Subcutaneous abdominal adipose tissue (tissue), 5 donors: ENCODE data around the gene JOSD1.
A peak's percentile ranks its signal among the peaks of the same experiment; 100 is the strongest.

Experiments used
- H3K27ac ChIP-seq: one replicate; pipeline ENCODE4 v1.7.0; 2013; ENCODE audit warnings: low read depth, mild to moderate bottlenecking, inconsistent platforms, low read length, moderate library complexity
- H3K27me3 ChIP-seq, 5 donors: one replicate each; pipeline ENCODE4 v1.7.0; 2013; ENCODE audit warnings: low read length in 5 of 5, inconsistent platforms in 1 of 5; ENCODE audit not compliant: control insufficient read depth in 5 of 5, insufficient read depth in 4 of 5
- H3K36me3 ChIP-seq, 5 donors: one replicate each; pipeline ENCODE4 v1.7.0; 2013; ENCODE audit warnings: low read length in 5 of 5; ENCODE audit not compliant: control insufficient read depth in 5 of 5, insufficient read depth in 5 of 5
- H3K4me1 ChIP-seq, 5 donors: one replicate each; pipeline ENCODE4 v1.7.0; 2013; ENCODE audit warnings: low read length in 5 of 5, mild to moderate bottlenecking in 3 of 5, moderate library complexity in 1 of 5; ENCODE audit not compliant: control insufficient read depth in 5 of 5, insufficient read depth in 5 of 5
- H3K4me3 ChIP-seq, 5 donors: one replicate each; pipeline ENCODE4 v1.7.0; 2013; ENCODE audit warnings: low read length in 5 of 5, low read depth in 1 of 5
- H3K9ac ChIP-seq, 5 donors: one replicate each; pipeline ENCODE4 v1.7.0; 2013; ENCODE audit warnings: low read length in 5 of 5, mild to moderate bottlenecking in 4 of 5, moderate library complexity in 3 of 5
- H3K9me3 ChIP-seq, 5 donors: one replicate each; pipeline ENCODE4 v1.7.0; 2013; ENCODE audit warnings: low read length in 5 of 5; ENCODE audit not compliant: control insufficient read depth in 5 of 5
- donor health status: healthy.
- donor health status: healthy.
- donor health status: healthy.
- donor health status: healthy.
- donor health status: healthy.

The JOSD1 gene

GRCh38 chr22:38700789-38701628, at the start of gene JOSD1:
JOSD1 (minus strand) TSS chr22:38700943; CDS start chr22:38699987, 956 bp downstream.
- peak within 1 kb of the TSS; percentile 74 to 91 (median 87) for H3K9ac ChIP-seq
- H3K27me3 ChIP-seq, result no peaks in the 10 kb centered on the region
- peaks cover 10 to 60% (median 52%) of the 10 kb centered on the region in 5 donors for H3K4me1 ChIP-seq
- no peaks in the 10 kb centered on the region for H3K36me3 ChIP-seq
- H3K4me3 ChIP-seq, result peak within 1 kb of the TSS; percentile 74 to 87 (median 82)
- H3K9me3 ChIP-seq, result no peaks in the 10 kb centered on the region
- H3K27ac ChIP-seq, result peak within 1 kb of the TSS; percentile 88

- Histone ChIP-seq H3K4me1 (peaks cover 6 to 40% (median 37%) of the 10 kb centered on the region in 5 donors), H3K4me3 (no peak overlapping the region), H3K27me3 (no peaks in the 10 kb centered on the region), H3K9ac (no peak overlapping the region), H3K27ac (no peak overlapping the region), H3K9me3 (no peaks in the 10 kb centered on the region), H3K36me3 (peaks cover 2 to 76% (median 69%) of the 10 kb centered on the region in 5 donors)
Observed at GRCh38 chr22:38750104-38750503, 49.4 kb upstream of the JOSD1 start.

DNA sequence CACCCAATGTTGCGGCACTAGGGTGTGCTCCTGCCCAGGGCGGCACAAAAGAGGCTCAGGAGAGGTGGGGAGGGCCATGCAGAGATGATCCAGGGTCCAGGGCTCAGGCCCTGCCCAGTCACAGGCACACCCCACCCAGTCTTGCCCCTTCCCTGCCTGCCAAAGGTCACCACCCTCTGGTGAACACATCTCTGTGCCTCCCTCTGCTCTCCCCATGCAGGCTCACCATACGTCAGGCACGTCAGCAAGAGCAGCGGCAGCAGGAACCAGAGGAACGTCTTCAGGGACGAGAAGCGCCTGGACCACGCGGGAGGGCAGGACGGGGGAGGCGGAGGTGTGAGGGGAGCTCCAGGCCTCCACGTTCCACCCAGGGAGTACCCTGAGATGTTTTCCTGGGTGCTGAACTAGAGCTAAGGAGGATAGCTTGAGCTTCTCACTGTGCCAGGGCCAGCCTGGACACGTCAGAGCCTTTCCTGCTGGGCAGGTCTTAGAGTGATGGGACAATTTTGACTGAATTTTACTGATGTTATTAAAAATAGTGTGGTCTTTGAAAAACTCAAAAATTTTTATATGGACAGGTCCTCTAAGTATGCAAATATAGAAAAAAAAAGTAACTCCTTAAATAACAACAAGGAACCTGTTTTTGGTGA, 47.9 kb upstream of the JOSD1 start:
- H3K27ac ChIP-seq, result no peak overlapping the region
- peaks cover under 1 to 26% (median 23%) of the 10 kb centered on the region in 5 donors for H3K4me1 ChIP-seq
- H3K9ac ChIP-seq, result no peak overlapping the region
- no peaks in the 10 kb centered on the region for H3K9me3 ChIP-seq
- no peak overlapping the region for H3K4me3 ChIP-seq
- peaks cover 2 to 90% (median 83%) of the 10 kb centered on the region in 5 donors for H3K36me3 ChIP-seq
- no peaks in the 10 kb centered on the region for H3K27me3 ChIP-seq

DNA sequence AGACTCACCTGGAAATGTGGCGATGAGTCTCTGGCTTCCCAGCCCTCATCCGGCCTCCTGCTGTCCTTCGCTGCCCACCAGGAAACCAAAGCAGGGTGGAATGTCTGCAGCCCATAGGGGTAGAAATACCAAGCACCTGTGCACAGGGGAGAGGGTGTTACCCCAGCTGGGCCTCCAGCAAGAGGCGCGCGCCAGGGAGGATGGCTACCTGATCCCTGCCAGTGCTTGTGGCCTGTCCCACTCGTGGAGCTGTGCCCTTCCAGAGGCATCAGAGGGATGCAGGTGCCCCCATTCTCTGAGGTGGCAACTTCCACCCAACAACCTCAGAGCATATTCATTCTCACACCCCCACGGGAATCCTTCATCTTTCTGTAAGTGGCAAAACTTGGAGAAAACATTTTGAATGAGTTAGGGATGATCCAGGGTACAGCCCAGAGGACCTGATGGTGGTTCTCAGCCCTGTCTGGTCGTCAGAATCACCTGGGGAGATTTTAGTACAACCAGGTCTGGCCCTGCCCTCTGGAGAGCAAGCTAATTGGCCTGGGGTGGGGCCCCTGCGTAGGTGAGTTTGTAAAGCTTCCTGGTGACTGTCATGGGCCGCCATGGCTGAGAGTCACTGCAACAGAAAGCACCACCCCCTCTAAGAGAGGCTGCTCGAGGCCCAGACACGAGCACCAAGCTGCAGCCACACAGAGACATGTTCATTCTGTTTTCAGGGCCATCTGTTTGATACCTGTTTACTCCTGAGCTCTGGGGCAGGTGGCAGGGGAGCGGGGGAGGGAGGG, 45.1 kb upstream of the JOSD1 start:
- no peaks in the 10 kb centered on the region for H3K27me3 ChIP-seq
- H3K9me3 ChIP-seq, result no peaks in the 10 kb centered on the region
- H3K27ac ChIP-seq, result no peak overlapping the region
- no peak overlapping the region for H3K4me3 ChIP-seq
- H3K4me1 ChIP-seq, result peaks cover 0 to 14% (median 8%) of the 10 kb centered on the region in 5 donors
- H3K9ac ChIP-seq, result no peak overlapping the region
- peaks cover 2 to 99% (median 94%) of the 10 kb centered on the region in 5 donors for H3K36me3 ChIP-seq

GRCh38 chr22:38744981-38745380, 44.2 kb upstream of the JOSD1 start:
- Histone ChIP-seq H3K9ac (no peak overlapping the region), H3K4me3 (no peak overlapping the region), H3K36me3 (peaks cover 2 to 99% (median 94%) of the 10 kb centered on the region in 5 donors), H3K27me3 (no peaks in the 10 kb centered on the region), H3K27ac (no peak overlapping the region), H3K9me3 (no peaks in the 10 kb centered on the region), H3K4me1 (peaks cover 0 to 9% (median 8%) of the 10 kb centered on the region in 5 donors)

GRCh38 chr22:38742176-38742942, 41.6 kb upstream of the JOSD1 start:
- Histone ChIP-seq H3K27ac (no peak overlapping the region), H3K9ac (no peak overlapping the region), H3K9me3 (no peaks in the 10 kb centered on the region), H3K4me3 (no peak overlapping the region), H3K36me3 (peaks cover 2 to 99% (median 94%) of the 10 kb centered on the region in 5 donors), H3K4me1 (peaks cover 0 to 9% (median 8%) of the 10 kb centered on the region in 5 donors), H3K27me3 (no peaks in the 10 kb centered on the region)

GRCh38 chr22:38741576-38741975, 40.8 kb upstream of the JOSD1 start:
- H3K4me1 ChIP-seq, result peaks cover 0 to 9% (median 8%) of the 10 kb centered on the region in 5 donors
- H3K9me3 ChIP-seq, result no peaks in the 10 kb centered on the region
- H3K27ac ChIP-seq, result no peak overlapping the region
- H3K36me3 ChIP-seq, result peaks cover 0 to 99% (median 99%) of the 10 kb centered on the region in 5 donors
- no peaks in the 10 kb centered on the region for H3K27me3 ChIP-seq
- H3K4me3 ChIP-seq, result no peak overlapping the region
- no peak overlapping the region for H3K9ac ChIP-seq

DNA sequence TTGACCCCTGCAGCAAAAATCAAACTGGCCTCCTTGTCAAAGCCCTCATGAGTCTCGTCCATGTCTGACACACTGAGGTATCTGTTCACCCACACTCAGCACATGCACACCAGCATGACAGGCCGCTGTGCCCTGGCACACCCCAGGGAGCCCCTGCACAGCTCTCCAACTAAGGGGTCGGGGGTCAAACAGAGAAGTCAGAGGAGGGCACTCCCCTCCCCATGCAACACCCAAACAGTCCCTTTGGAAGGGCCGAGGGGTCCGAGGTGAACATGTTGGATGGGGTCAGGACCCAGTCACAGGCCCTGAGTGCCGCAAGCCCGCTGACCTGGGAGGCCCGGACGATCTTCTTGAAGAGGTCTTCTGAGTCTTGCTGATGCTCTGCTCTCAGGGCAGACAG, 40.4 kb upstream of the JOSD1 start:
- no peaks in the 10 kb centered on the region for H3K9me3 ChIP-seq
- H3K4me3 ChIP-seq, result no peak overlapping the region
- H3K36me3 ChIP-seq, result peaks cover 0 to 99% (median 99%) of the 10 kb centered on the region in 5 donors
- H3K27me3 ChIP-seq, result no peaks in the 10 kb centered on the region
- H3K27ac ChIP-seq, result no peak overlapping the region
- no peak overlapping the region for H3K9ac ChIP-seq
- H3K4me1 ChIP-seq, result peaks cover 0 to 9% (median 8%) of the 10 kb centered on the region in 5 donors

- Histone ChIP-seq H3K27ac (no peak overlapping the region), H3K9me3 (no peaks in the 10 kb centered on the region), H3K27me3 (no peaks in the 10 kb centered on the region), H3K36me3 (peaks cover 0 to 99% (median 99%) of the 10 kb centered on the region in 5 donors), H3K4me3 (no peak overlapping the region), H3K4me1 (peaks cover 0 to 12% (median 8%) of the 10 kb centered on the region in 5 donors), H3K9ac (no peak overlapping the region)
Observed at GRCh38 chr22:38740754-38741153, 40.0 kb upstream of the JOSD1 start.
